Fibroblast of skin of scalp (primary cell): Measurements from ENCODE around the gene KCNQ1.

Experiments
- DNase-seq: peaks from one replicate; pipeline ENCODE4 v3.0.0-alpha.2; 2013

Gene KCNQ1

DNA sequence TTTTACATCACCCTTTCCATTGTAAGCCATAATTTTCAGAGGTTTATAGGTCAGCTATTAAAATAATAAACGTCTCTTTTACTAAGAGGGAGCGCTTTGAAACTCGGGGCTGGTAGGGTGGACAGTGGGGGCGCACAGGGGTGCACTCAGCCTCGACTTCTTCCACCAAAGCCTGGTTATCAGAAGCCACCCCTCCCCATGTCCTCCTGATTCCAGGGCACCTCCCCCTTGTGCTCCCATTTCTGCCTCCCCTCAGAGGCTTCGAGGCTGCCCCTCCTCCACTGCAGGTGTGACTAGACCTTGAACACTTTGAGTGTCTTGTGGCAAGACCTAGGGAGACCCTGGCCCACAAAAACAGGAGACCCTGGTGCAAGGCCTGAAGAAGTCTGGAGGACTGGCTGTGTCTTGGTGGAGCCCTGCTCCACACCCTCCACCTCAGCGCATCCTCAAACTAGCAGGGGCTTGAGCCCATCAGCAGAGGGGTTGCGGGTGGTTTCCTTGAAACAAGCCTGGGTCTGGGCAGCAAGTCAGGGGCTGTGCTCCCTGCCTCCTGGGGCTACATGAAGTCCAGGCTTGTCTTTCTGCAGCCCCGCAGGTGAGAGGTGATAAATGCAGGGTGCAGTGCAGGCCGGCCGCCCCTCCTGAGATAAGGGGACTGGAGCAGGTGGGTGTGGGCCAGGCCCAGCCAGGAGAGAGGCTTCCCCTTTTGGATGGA lies 437.7 kb downstream of the KCNQ1 start:
- DNase-seq, result no peak

DNA sequence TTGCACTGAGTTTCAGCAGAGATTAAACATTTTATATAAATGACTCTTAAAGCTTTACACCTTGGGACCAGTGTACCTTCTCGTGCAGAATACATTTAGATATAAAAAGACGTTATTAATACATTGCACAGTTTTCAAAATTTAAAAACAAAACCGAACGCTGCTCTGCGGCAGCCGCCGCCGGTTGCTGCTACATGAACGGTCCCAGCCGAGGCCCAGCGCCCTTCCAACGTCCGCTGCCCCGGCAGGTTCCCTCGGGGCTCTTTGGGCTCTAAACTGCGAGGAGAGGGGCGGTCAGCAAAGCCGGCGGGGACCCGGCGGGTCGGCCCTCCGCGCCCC lies 438.8 kb downstream of the KCNQ1 start:
- no peak for DNase-seq

DNA sequence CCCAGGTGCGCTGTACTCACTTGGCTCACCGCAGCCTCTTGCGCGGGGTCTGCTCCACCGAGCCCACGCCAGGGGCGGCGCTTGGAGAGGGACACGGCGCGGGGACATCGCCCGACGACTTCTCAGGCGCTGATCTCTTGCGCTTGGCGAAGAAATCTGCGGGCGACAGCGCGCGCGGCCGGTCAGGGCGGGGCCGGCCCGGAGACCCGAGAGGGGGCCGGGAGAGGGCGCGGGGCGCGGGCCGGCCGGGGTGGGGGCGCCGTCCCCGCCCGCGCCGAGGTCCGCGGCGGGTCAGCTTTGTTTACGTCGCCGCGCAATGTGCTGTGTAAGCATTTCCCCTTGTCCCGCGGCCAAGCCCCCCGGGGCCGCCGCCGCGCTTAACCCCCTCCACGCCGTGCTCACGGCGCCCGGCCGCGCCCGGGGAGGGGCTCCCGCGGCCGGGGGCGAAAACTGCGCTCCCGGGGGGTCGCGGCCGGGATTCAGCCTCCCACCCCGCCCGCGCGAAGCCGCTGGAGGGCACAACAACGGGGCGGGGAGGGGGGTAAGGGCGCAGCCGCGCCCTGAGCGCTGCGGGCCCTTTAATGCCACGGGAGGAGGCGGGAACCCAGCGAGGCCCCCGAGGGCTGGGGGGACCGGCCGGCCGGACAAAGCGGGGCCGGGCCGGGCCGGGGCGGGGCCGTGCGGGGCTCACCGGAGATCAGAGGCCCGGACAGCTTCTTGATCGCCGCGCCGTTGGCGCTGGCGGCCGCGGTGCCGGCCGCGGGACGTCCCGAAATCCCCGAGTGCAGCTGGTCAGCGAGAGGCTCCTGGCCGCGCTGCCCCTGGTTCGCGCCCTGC lies 439.4 kb downstream of the KCNQ1 start:
- no peak for DNase-seq

- DNase-seq, result peak; percentile 64
These were observed 440.3 kb downstream of the KCNQ1 start for GRCh38 chr11:2885017-2885677.

GRCh38 chr11:2885678-2886081 lies 440.9 kb downstream of the KCNQ1 start, which contains the start of gene CDKN1C:
CDKN1C (minus strand) TSS chr11:2885775; CDS start chr11:2885456, 319 bp downstream.
- DNase-seq, result peak; percentile 84

- peak; percentile 45 for DNase-seq
These were observed 441.5 kb downstream of the KCNQ1 start for GRCh38 chr11:2886191-2886894.

DNA sequence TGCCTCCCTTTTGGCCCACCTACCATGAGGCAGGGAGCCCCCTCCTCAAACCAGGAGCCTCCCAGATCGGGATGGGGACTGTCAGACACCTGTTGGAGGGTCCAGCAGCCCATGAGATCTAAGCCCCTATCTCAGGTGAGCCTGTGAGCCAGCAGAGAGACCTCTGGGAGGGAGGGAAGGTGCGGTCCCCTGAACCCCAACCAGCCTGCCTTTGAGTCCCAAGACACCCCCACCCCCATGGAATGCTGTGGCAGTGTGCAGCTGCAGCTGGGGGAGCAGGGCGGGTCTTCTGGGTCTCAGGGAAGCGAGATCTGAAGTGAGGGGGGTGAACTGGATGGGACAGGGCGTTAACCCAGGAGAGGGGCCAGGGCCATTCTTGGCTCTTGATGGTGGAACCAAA lies 442.1 kb downstream of the KCNQ1 start:
- DNase-seq, result no peak

DNA sequence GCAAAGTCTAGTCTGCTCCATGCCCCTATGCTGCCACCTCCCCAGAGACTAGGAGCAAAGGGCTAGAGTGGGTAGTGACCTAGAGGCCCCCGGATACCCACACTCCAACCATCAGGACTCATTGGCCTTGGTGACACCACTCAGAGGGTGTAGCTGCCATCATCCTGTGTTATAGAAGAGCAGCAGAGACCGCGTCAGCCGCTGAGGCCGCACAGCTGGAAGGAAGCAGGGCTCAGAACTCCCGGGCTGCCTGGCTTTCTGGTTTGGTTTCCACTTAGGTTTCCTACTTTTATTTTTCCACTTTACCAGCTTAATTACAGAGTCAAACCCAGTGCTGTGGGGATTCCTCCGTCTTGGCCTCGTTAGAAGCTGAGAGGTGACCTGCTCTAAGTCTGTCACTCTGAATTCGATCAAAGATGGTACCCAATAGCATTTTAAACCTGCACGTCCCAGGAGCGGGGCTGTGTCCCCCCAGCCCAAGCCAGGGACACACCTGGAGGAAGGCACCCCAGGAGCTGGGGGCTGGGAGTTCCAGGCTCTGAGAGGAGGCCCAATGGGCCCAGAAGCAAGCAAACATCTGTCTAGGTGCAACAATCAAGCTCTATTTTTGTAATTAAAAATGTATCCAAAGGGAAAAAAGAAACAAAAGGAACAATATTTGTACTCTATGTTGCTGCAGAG lies 442.8 kb downstream of the KCNQ1 start:
- DNase-seq, result no peak

DNA sequence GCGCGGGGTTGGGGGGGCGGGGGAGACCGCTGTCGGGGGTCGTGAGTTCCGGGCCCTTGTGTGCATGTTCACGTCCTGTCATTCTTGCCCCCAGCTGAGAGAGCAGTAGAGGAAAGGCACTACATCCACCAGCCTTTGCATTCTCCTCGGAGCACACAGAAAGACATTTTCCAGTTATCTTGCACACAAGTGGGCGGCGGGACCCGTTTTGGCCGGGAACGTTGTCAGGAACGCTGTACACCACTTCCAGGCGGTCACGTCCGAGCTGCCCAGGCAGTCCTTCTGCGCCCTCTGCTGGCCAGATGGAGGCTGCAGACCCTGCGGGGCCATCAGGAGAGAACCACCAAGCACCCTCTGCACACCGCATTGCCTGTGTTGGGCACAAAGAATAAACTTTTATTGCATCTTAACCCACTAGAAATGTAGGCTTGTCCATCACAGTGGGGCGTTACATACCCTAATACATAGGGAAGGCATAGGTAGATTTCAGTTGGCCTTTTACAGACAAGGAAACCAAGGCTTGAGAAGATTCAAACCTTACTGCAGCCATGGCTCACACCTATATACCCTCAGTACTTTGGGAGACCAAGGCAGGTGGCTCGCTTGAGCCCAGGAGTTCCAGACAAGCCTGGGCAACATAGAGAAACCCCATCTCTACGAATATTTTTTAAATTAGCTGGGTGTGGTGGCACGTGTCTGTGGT lies 443.6 kb downstream of the KCNQ1 start:
- DNase-seq, result peak; percentile 83

GRCh38 chr11:2889362-2890273 lies 444.8 kb downstream of the KCNQ1 start:
- no peak for DNase-seq

- DNase-seq, result no peak
These were observed 445.9 kb downstream of the KCNQ1 start for GRCh38 chr11:2890466-2891294.

- DNase-seq, result peak; percentile 53
These were observed 446.8 kb downstream of the KCNQ1 start for GRCh38 chr11:2891326-2892214.

DNA sequence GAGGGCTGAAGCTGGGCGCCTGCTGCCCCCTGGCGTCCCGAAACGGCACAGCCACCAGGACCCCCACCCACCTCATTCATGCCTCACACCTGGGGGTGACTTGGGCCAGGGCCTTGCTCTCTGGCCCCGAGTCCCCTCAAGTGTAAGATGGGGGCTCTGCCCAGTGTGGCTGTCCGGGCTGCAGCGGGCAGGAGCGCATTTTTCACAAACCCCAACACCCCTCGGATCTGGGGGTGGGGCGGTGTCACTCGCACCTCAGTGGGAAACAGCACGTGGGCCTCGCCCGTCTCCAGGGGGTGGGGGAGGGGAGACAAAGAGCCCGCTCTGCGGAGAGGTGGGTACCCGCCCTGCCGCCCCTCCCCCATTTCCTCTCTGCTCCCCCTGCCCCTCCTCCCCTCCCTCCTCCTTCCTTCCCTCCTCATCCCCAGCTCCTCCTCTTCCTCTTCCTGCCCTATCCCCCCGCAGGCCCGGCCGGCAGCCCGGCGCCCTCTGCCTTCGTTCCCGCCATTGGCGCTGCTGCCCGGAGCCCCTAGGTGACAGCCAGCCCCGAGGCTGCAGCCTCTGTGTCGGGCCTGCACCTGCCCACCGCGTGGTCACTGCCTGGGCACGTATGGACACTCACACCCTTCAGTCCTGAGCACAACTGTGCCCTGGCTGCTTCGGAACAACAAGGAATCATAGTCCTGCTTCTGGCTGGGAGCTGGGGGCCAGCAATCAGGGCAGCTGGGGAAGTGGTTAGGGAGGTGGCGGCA lies 447.6 kb downstream of the KCNQ1 start:
- peak; percentile 73 for DNase-seq

DNA sequence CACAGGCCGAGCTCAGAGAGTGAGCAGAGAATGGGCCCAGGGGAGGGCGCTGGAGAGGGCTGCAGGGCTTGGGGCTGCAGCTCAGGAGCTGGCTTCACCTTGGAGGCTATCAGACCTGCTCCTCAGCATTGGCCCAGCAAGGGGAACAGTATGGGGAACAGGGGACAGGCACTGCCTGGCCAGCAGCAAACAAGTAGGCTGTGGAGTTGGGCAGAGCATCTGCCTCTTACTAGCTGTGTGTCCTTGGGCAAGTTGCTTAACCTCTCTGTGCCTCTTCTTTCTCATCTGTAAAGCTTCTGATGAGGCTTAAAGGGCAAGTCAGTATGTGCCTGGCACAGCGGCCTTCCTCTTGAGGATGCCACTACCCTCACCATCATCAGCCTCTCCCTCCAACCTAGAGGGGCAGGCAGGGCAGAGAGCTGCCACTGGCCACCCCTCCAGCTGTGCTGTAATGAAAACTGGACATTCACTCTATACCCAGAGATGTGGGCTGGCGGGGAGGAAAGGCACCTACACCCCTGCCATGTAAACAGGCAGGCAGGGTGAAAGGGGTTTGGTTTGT lies 448.2 kb downstream of the KCNQ1 start:
- no peak for DNase-seq

- no peak for DNase-seq
These were observed 449.1 kb downstream of the KCNQ1 start for GRCh38 chr11:2893935-2894334.

DNA sequence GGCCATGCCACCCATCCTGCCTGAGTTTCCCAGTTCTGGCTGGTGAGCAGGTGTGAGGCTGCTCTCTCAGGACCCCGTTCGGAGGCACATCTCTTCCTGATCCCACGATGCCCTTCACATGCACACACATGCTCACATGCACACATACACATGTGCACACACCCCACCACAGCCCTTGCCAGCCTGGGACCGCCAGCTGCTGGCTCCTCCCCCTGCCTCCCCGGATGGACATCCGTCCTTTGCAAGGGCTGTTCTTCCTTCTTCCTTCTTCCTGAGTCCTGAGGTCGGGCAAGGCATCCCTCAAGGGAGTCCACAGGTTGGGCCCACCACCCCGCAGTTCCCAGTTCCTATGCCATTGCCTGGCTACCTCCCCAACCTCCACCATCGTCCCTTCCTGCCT lies 451.2 kb downstream of the KCNQ1 start:
- no peak for DNase-seq

DNA sequence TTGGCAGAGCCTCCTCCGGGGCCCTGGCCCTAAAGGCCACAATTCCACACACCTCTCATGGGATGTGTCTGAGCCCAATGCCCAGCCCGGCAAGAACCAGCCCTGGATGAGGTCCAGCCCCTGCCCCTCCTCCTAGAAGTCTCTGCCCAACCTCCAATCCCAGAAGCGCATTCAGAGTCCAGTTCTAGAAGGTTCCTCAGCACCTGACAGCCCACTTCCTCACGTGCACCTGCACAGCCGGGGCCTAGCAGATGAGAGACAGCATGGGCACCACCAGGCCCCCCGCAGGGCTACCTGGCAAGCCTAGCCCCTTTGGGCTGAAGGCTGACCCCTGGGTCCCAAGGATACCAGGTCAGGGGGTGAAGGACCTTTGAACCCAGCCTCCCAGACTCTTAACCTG lies 452.2 kb downstream of the KCNQ1 start:
- DNase-seq, result no peak
